ENCODE data around the gene ERBB2.
"Not testable (repeated sequence)": the region's sequence is repeated elsewhere in the genome, so short reads cannot be mapped to it uniquely, and the experiment has no call there.

The ERBB2 gene

GRCh38 chr17:39676198-39676819 is 23.6 kb upstream of the ERBB2 start:
- no peak for DNase-seq (ENCODE audit: low read depth, low spot score)
- no peak overlapping the region for H3K27ac ChIP-seq

- no peak overlapping the region for H3K27ac ChIP-seq
- DNase-seq (ENCODE audit: low read depth, low spot score): no peak
Measured at GRCh38 chr17:39677072-39677471, 22.8 kb upstream of the ERBB2 start.

- no peak overlapping the region for H3K27ac ChIP-seq
- no peak for DNase-seq (ENCODE audit: low read depth, low spot score)
Measured at GRCh38 chr17:39677542-39678339, 22.1 kb upstream of the ERBB2 start.

- H3K27ac ChIP-seq: no peak overlapping the region
- no peak for DNase-seq (ENCODE audit: low read depth, low spot score)
Measured at GRCh38 chr17:39678340-39679116, 21.3 kb upstream of the ERBB2 start.

- DNase-seq (ENCODE audit: low read depth, low spot score): no peak
- H3K27ac ChIP-seq: no peak overlapping the region
Measured at GRCh38 chr17:39679521-39680192, 20.2 kb upstream of the ERBB2 start.

GRCh38 chr17:39683295-39683939 is 16.4 kb upstream of the ERBB2 start:
- no peak overlapping the region for H3K27ac ChIP-seq
- no peak for DNase-seq (ENCODE audit: low read depth, low spot score)

GRCh38 chr17:39684369-39685192 is 15.3 kb upstream of the ERBB2 start:
- H3K27ac ChIP-seq: no peak overlapping the region
- no peak for DNase-seq (ENCODE audit: low read depth, low spot score)

- DNase-seq (ENCODE audit: low read depth, low spot score): no peak
- peak overlapping the region; percentile 81 for H3K27ac ChIP-seq
Measured at GRCh38 chr17:39687101-39687545, 12.7 kb upstream of the ERBB2 start.

- DNase-seq (ENCODE audit: low read depth, low spot score): no peak
- peak within 1 kb of the TSS; percentile 81 for H3K27ac ChIP-seq
Measured at GRCh38 chr17:39687546-39688474, 12.1 kb upstream of the ERBB2 start, which contains the start of gene PGAP3. PGAP3 (minus strand) TSS chr17:39688057; CDS start chr17:39688014, 43 bp downstream.

GRCh38 chr17:39688475-39688835 is 11.4 kb upstream of the ERBB2 start:
- no peak for DNase-seq (ENCODE audit: low read depth, low spot score)
- H3K27ac ChIP-seq: peak overlapping the region; percentile 81

GRCh38 chr17:39688945-39689344 is 10.9 kb upstream of the ERBB2 start:
- H3K27ac ChIP-seq: peak overlapping the region; percentile 81
- DNase-seq (ENCODE audit: low read depth, low spot score): no peak

GRCh38 chr17:39694593-39694992 is 5.3 kb upstream of the ERBB2 start:
- no peak overlapping the region for H3K27ac ChIP-seq
- DNase-seq (ENCODE audit: low read depth, low spot score): no peak

GRCh38 chr17:39695089-39695474 is 4.8 kb upstream of the ERBB2 start:
- DNase-seq (ENCODE audit: low read depth, low spot score): no peak
- H3K27ac ChIP-seq: no peak overlapping the region

- no peak for DNase-seq (ENCODE audit: low read depth, low spot score)
- no peak overlapping the region for H3K27ac ChIP-seq
Measured at GRCh38 chr17:39696731-39697130, 3.1 kb upstream of the ERBB2 start.

GRCh38 chr17:39697961-39698360 is 1.9 kb upstream of the ERBB2 start:
- DNase-seq (ENCODE audit: low read depth, low spot score): no peak
- H3K27ac ChIP-seq: no peak overlapping the region

GRCh38 chr17:39699157-39699817 is 577 bp upstream of the ERBB2 start:
- not testable (repeated sequence) for DNase-seq (ENCODE audit: low read depth, low spot score)
- peak overlapping the region; percentile 56 for H3K27ac ChIP-seq

- no peak for DNase-seq (ENCODE audit: low read depth, low spot score)
Measured at GRCh38 chr17:39700148-39700987, 504 bp downstream of the ERBB2 start.

More at GRCh38 chr17:39700148-39700987, 504 bp downstream of the ERBB2 start:
- H3K27ac ChIP-seq: peak overlapping the region; percentile 56
